Neural progenitor cell (in vitro differentiated cells): ENCODE measurements around the gene SYT4.

Experiments
- CTCF ChIP-seq: fragments of 200-600 bp; sonication (generic); IDR thresholded peaks from 2 replicates; pipeline ENCODE4 v1.5.1; 2017; ENCODE audit warnings: antibody characterized with exemption, mild to moderate bottlenecking
- EZH2 ChIP-seq: fragments of 200-600 bp; sonication (generic); IDR thresholded peaks from 2 replicates; pipeline ENCODE4 v1.6.1; 2017; ENCODE audit warnings: antibody characterized with exemption, mild to moderate bottlenecking, moderate library complexity
- EZH2phosphoT487 ChIP-seq: fragments of 200-600 bp; sonication (generic); IDR thresholded peaks from 2 replicates; pipeline ENCODE4 v1.6.1; 2017; ENCODE audit warnings: antibody characterized with exemption

GRCh38 chr18:43279015-43279744 lies 1.9 kb upstream of the SYT4 start:
- no peak for TF ChIP-seq CTCF
- TF ChIP-seq EZH2phosphoT487, result no peak
- TF ChIP-seq EZH2, result no peak
